Measurements from ENCODE around the gene PDE8B.

Gene PDE8B

DNA sequence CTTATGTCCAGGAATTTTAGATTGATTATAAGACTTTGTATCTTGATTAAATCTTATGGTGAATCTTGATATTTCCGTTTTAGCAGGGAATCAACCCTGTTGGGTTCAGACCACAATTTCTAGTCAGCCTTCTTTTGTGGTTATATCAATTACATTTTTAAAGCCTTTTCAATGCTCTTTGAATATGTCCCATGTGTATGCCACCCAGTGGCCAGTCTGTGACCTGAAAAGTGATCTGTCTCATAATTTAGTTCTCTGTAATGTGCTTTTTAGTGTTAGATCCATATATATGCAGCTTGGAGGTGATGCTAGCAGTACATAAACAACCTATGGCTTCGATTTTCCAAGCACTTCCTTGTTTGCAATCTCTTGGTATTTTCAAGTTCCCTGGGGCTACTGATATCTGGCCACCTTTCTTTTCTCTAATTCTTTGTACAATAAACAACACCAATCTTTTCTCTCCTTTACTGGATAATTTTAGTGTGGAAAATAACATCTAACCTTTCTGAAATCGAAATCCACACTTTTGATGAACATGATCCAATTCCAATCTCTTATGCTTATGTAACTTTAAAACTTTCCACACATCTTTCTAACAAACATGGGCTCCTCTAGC is 28.8 kb downstream of the PDE8B start:
- Histone ChIP-seq H3K36me3 (ENCODE audit: insufficient read depth, low read length) (no peaks in the 10 kb centered on the region), H3K4me3 (ENCODE audit: low read length) (no peak overlapping the region), H3K9ac (ENCODE audit: low read depth, low read length) (no peak overlapping the region), H3K27me3 (ENCODE audit: control insufficient read depth, insufficient read depth, low read length) (peaks cover 5% of the 10 kb centered on the region), H3K4me2 (ENCODE audit: low read length) (no peak overlapping the region), H3K9me3 (replicated peaks; ENCODE audit: low read length) (no peaks in the 10 kb centered on the region), H3K4me1 (ENCODE audit: control insufficient read depth, insufficient read depth, low read length) (no peaks in the 10 kb centered on the region)

GRCh38 chr5:77241444-77241843 is 31.0 kb downstream of the PDE8B start:
- no peak overlapping the region for H3K4me3 ChIP-seq (ENCODE audit: low read length)
- no peak overlapping the region for H3K9ac ChIP-seq (ENCODE audit: low read depth, low read length)
- no peak overlapping the region for H3K4me2 ChIP-seq (ENCODE audit: low read length)
- H3K9me3 ChIP-seq (replicated peaks; ENCODE audit: low read length) = no peaks in the 10 kb centered on the region
- H3K27me3 ChIP-seq (ENCODE audit: control insufficient read depth, insufficient read depth, low read length) = peaks cover 5% of the 10 kb centered on the region
- H3K36me3 ChIP-seq (ENCODE audit: insufficient read depth, low read length) = no peaks in the 10 kb centered on the region
- no peaks in the 10 kb centered on the region for H3K4me1 ChIP-seq (ENCODE audit: control insufficient read depth, insufficient read depth, low read length)

DNA sequence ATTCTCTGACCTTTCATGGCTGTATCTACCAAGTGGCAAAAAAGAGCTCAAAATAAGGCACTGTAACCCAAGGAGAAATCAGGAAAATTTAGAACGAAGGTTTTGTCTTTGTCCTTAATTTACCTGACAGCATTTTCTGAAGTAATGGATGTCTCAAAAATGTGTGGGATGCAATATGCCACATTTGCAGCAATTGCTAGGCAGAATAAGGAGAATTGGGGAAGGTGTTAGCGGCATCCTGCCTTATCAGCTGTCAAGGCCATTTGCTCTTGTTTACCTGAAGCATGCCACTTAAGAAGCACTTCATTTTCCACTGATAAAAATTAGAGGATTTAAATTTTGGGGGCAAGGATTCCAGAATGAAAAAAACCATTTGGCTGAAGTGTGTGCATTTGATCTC is 39.0 kb downstream of the PDE8B start:
- Histone ChIP-seq H3K4me3 (ENCODE audit: low read length) (no peak overlapping the region), H3K9me3 (replicated peaks; ENCODE audit: low read length) (no peaks in the 10 kb centered on the region), H3K4me1 (ENCODE audit: control insufficient read depth, insufficient read depth, low read length) (no peaks in the 10 kb centered on the region), H3K9ac (ENCODE audit: low read depth, low read length) (no peak overlapping the region), H3K36me3 (ENCODE audit: insufficient read depth, low read length) (no peaks in the 10 kb centered on the region), H3K27me3 (ENCODE audit: control insufficient read depth, insufficient read depth, low read length) (peaks cover 21% of the 10 kb centered on the region), H3K4me2 (ENCODE audit: low read length) (no peak overlapping the region)

DNA sequence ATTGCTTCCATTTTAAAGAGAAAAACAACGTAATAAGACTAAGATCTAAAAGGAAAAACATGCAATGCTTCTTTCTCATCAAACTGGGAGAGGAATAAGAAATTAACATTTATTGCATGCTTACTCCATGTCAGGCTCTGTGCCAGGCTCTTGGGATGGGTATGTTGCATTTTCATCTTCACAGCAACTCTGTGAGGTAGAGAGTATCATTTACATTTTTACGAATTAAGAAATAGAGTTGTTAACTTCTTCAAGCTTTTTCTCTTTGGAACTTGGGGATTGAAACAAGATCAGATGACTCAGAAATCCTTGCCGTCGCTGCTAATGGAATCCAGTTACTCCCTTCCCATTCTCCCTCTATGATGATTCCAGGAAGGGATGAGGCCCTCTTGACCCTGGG is 39.5 kb downstream of the PDE8B start:
- no peaks in the 10 kb centered on the region for H3K4me1 ChIP-seq (ENCODE audit: control insufficient read depth, insufficient read depth, low read length)
- no peaks in the 10 kb centered on the region for H3K9me3 ChIP-seq (replicated peaks; ENCODE audit: low read length)
- no peak overlapping the region for H3K4me2 ChIP-seq (ENCODE audit: low read length)
- H3K27me3 ChIP-seq (ENCODE audit: control insufficient read depth, insufficient read depth, low read length) = peaks cover 24% of the 10 kb centered on the region
- no peak overlapping the region for H3K9ac ChIP-seq (ENCODE audit: low read depth, low read length)
- H3K36me3 ChIP-seq (ENCODE audit: insufficient read depth, low read length) = no peaks in the 10 kb centered on the region
- no peak overlapping the region for H3K4me3 ChIP-seq (ENCODE audit: low read length)

DNA sequence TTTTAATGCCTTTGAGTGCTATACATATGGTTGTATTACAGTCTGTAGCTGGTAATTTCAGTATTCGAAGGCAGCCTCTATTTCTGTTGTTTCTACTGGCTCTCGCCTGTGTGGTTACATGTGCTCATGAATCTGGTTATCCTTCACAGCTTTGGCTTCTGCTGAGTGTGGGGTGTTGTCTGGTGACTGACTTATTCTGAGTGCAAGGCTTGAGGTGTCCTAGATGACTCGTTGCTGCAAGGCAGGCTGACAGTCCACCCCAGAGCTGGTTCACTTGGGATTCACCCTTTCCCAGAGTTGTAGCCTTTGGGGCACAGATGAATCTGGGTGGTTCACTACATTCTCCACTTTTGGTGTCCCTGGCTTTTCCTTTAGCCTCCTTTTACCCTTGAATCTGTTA is 41.4 kb downstream of the PDE8B start:
- Histone ChIP-seq H3K4me2 (ENCODE audit: low read length) (no peak overlapping the region), H3K4me1 (ENCODE audit: control insufficient read depth, insufficient read depth, low read length) (no peaks in the 10 kb centered on the region), H3K9ac (ENCODE audit: low read depth, low read length) (no peak overlapping the region), H3K4me3 (ENCODE audit: low read length) (no peak overlapping the region), H3K27me3 (ENCODE audit: control insufficient read depth, insufficient read depth, low read length) (peaks cover 24% of the 10 kb centered on the region), H3K36me3 (ENCODE audit: insufficient read depth, low read length) (no peaks in the 10 kb centered on the region), H3K9me3 (replicated peaks; ENCODE audit: low read length) (no peaks in the 10 kb centered on the region)

GRCh38 chr5:77255617-77256016 is 45.1 kb downstream of the PDE8B start:
- Histone ChIP-seq H3K4me2 (ENCODE audit: low read length) (no peak overlapping the region), H3K4me1 (ENCODE audit: control insufficient read depth, insufficient read depth, low read length) (no peaks in the 10 kb centered on the region), H3K4me3 (ENCODE audit: low read length) (no peak overlapping the region), H3K36me3 (ENCODE audit: insufficient read depth, low read length) (no peaks in the 10 kb centered on the region), H3K9ac (ENCODE audit: low read depth, low read length) (no peak overlapping the region), H3K9me3 (replicated peaks; ENCODE audit: low read length) (no peaks in the 10 kb centered on the region), H3K27me3 (ENCODE audit: control insufficient read depth, insufficient read depth, low read length) (peaks cover 12% of the 10 kb centered on the region)

DNA sequence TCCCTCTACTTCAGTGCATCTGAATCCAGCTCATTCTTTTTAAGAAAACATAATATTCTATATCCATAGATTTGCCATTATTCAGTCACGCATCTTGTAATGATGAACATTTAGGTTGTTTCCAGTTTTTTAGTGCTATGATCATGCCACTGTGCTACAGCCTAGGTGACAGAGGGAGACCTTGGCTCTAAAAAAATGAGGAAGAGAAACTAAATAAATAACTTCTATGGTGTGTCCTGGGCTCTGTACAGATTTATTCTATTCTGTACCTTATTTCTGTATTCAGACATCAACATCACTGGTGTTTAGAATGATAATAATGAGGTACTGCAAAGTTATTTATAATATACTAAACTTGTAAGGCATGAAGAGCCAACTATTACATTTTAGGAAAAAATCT is 45.9 kb downstream of the PDE8B start:
- H3K9me3 ChIP-seq (replicated peaks; ENCODE audit: low read length) = no peaks in the 10 kb centered on the region
- H3K9ac ChIP-seq (ENCODE audit: low read depth, low read length) = no peak overlapping the region
- no peaks in the 10 kb centered on the region for H3K4me1 ChIP-seq (ENCODE audit: control insufficient read depth, insufficient read depth, low read length)
- no peaks in the 10 kb centered on the region for H3K36me3 ChIP-seq (ENCODE audit: insufficient read depth, low read length)
- no peak overlapping the region for H3K4me2 ChIP-seq (ENCODE audit: low read length)
- peaks cover 11% of the 10 kb centered on the region for H3K27me3 ChIP-seq (ENCODE audit: control insufficient read depth, insufficient read depth, low read length)
- H3K4me3 ChIP-seq (ENCODE audit: low read length) = no peak overlapping the region

- Histone ChIP-seq H3K36me3 (ENCODE audit: insufficient read depth, low read length) (no peaks in the 10 kb centered on the region), H3K9ac (ENCODE audit: low read depth, low read length) (no peak overlapping the region), H3K4me2 (ENCODE audit: low read length) (no peak overlapping the region), H3K4me3 (ENCODE audit: low read length) (no peak overlapping the region), H3K9me3 (replicated peaks; ENCODE audit: low read length) (no peaks in the 10 kb centered on the region), H3K27me3 (ENCODE audit: control insufficient read depth, insufficient read depth, low read length) (peaks cover 11% of the 10 kb centered on the region), H3K4me1 (ENCODE audit: control insufficient read depth, insufficient read depth, low read length) (no peaks in the 10 kb centered on the region)
Observed at GRCh38 chr5:77258652-77259051, 48.2 kb downstream of the PDE8B start.

DNA sequence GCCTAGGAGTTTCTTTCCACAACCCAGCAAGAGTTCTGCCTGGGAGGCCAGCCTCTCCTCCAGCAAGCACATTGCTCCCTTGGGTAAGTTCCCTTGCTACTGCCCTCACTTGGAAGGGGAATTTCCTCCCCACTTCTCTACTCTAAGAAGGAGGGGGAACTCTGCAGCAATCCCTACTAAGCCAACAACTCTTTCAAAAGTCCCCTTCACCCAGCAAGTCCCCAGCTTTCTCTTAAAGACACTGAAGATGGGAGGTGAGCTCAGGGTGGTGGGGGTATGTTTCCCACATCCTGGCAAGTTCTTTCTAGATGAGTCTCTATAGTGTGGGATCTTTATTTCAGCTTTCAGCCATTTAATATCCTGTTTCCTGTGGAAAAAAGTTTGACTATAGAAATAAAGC is 49.0 kb downstream of the PDE8B start:
- H3K4me3 ChIP-seq (ENCODE audit: low read length) = no peak overlapping the region
- H3K4me1 ChIP-seq (ENCODE audit: control insufficient read depth, insufficient read depth, low read length) = no peaks in the 10 kb centered on the region
- H3K4me2 ChIP-seq (ENCODE audit: low read length) = no peak overlapping the region
- peaks cover 6% of the 10 kb centered on the region for H3K27me3 ChIP-seq (ENCODE audit: control insufficient read depth, insufficient read depth, low read length)
- H3K9me3 ChIP-seq (replicated peaks; ENCODE audit: low read length) = no peaks in the 10 kb centered on the region
- H3K9ac ChIP-seq (ENCODE audit: low read depth, low read length) = no peak overlapping the region
- H3K36me3 ChIP-seq (ENCODE audit: insufficient read depth, low read length) = no peaks in the 10 kb centered on the region

DNA sequence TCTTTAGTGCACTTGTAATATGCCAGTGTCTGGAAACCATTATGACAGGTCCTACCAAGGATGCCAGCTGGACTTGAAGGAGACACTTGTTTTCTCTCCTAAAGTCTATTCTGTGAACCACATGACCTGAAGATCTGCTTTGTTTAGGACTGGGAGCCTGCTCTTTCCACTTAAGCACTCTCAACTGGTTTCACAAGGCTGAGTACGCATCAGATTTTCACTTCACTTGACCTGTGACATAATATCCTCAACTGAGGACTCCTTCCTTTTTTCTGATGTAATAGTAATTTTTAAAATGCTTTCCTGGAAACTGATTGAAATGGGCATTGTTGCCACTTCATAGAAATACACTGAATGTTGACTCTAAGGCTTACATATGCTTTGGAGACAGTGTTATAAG is 52.2 kb downstream of the PDE8B start:
- Histone ChIP-seq H3K27me3 (ENCODE audit: control insufficient read depth, insufficient read depth, low read length) (peaks cover 3% of the 10 kb centered on the region), H3K9me3 (replicated peaks; ENCODE audit: low read length) (no peaks in the 10 kb centered on the region), H3K4me1 (ENCODE audit: control insufficient read depth, insufficient read depth, low read length) (peaks cover 8% of the 10 kb centered on the region), H3K36me3 (ENCODE audit: insufficient read depth, low read length) (no peaks in the 10 kb centered on the region), H3K4me2 (ENCODE audit: low read length) (no peak overlapping the region), H3K9ac (ENCODE audit: low read depth, low read length) (no peak overlapping the region), H3K4me3 (ENCODE audit: low read length) (no peak overlapping the region)

DNA sequence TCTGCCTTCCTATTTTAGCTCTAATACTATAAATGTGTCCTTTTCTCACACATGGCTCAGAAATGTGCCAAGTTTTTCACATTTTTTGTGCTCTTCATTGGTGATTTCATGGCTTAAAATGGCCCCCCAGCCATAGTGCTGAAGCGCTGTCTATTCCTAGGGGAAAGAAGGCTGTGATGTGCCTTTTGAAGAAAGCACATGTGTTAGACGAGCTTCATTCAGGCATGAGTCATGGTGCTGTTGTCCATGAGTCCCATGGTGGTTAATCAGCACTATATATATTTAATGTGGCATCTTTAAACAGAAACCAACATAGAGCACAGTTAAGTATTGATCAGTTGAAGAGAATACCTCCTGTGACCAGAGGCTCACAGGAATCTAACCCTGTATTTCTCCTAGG is 55.8 kb downstream of the PDE8B start:
- no peak overlapping the region for H3K4me3 ChIP-seq (ENCODE audit: low read length)
- no peak overlapping the region for H3K9ac ChIP-seq (ENCODE audit: low read depth, low read length)
- no peaks in the 10 kb centered on the region for H3K27me3 ChIP-seq (ENCODE audit: control insufficient read depth, insufficient read depth, low read length)
- H3K4me2 ChIP-seq (ENCODE audit: low read length) = no peak overlapping the region
- H3K9me3 ChIP-seq (replicated peaks; ENCODE audit: low read length) = no peaks in the 10 kb centered on the region
- no peaks in the 10 kb centered on the region for H3K36me3 ChIP-seq (ENCODE audit: insufficient read depth, low read length)
- peaks cover 8% of the 10 kb centered on the region for H3K4me1 ChIP-seq (ENCODE audit: control insufficient read depth, insufficient read depth, low read length)

GRCh38 chr5:77267496-77267895 is 57.0 kb downstream of the PDE8B start:
- Histone ChIP-seq H3K27me3 (ENCODE audit: control insufficient read depth, insufficient read depth, low read length) (no peaks in the 10 kb centered on the region), H3K9me3 (replicated peaks; ENCODE audit: low read length) (no peaks in the 10 kb centered on the region), H3K4me1 (ENCODE audit: control insufficient read depth, insufficient read depth, low read length) (peaks cover 8% of the 10 kb centered on the region), H3K4me2 (ENCODE audit: low read length) (no peak overlapping the region), H3K36me3 (ENCODE audit: insufficient read depth, low read length) (no peaks in the 10 kb centered on the region), H3K4me3 (ENCODE audit: low read length) (no peak overlapping the region), H3K9ac (ENCODE audit: low read depth, low read length) (no peak overlapping the region)
